ENCODE data around the gene TCF7L2.

DNA sequence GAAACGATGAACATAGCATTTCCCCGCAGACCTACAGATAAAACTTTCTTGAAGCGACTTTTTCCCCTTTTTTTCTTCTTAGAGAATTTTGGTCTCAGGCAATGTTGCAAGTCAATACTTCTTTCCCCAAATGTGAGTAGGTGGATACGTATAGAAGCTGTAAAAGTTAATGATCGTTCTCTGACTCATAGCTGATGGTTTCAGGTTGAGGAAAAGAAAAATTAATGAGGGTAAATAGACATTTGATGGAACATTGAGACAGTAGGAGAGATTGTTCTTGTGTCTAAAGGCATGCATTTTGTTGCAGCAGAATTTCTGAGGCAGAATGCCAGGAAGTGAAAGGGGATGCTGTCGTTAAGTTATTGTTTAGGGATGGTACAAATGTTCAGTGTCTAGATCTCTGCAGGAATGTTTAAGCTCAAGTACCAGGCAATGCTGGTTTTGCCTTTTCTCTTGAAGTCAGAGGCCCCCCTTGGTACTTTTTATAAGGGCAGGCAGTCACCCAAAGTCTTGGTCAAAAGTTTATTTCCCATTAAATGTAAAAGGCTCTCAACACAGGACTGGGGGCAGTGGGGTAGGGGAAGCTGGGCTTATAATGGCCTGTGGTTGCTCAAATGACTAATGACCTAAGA lies 9.3 kb downstream of the TCF7L2 start:
- TF ChIP-seq, protein P1, sequence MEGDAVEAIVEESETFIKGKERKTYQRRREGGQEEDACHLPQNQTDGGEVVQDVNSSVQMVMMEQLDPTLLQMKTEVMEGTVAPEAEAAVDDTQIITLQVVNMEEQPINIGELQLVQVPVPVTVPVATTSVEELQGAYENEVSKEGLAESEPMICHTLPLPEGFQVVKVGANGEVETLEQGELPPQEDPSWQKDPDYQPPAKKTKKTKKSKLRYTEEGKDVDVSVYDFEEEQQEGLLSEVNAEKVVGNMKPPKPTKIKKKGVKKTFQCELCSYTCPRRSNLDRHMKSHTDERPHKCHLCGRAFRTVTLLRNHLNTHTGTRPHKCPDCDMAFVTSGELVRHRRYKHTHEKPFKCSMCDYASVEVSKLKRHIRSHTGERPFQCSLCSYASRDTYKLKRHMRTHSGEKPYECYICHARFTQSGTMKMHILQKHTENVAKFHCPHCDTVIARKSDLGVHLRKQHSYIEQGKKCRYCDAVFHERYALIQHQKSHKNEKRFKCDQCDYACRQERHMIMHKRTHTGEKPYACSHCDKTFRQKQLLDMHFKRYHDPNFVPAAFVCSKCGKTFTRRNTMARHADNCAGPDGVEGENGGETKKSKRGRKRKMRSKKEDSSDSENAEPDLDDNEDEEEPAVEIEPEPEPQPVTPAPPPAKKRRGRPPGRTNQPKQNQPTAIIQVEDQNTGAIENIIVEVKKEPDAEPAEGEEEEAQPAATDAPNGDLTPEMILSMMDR (conservative IDR thresholded peaks at IDR 0.05; ENCODE audit: low read depth, low read length): no peak
- no peak for TF ChIP-seq EZH2 (IDR thresholded peaks at IDR 0.05; ENCODE audit: low read length, unreplicated experiment)

All from PC-3 (cell line).